ENCODE results near the gene SEC14L5.
A peak's percentile ranks its signal among the peaks of the same experiment; 100 is the strongest.
"Not testable (repeated sequence)": the region's sequence is repeated elsewhere in the genome, so short reads cannot be mapped to it uniquely, and the experiment has no call there.

The SEC14L5 gene

DNA sequence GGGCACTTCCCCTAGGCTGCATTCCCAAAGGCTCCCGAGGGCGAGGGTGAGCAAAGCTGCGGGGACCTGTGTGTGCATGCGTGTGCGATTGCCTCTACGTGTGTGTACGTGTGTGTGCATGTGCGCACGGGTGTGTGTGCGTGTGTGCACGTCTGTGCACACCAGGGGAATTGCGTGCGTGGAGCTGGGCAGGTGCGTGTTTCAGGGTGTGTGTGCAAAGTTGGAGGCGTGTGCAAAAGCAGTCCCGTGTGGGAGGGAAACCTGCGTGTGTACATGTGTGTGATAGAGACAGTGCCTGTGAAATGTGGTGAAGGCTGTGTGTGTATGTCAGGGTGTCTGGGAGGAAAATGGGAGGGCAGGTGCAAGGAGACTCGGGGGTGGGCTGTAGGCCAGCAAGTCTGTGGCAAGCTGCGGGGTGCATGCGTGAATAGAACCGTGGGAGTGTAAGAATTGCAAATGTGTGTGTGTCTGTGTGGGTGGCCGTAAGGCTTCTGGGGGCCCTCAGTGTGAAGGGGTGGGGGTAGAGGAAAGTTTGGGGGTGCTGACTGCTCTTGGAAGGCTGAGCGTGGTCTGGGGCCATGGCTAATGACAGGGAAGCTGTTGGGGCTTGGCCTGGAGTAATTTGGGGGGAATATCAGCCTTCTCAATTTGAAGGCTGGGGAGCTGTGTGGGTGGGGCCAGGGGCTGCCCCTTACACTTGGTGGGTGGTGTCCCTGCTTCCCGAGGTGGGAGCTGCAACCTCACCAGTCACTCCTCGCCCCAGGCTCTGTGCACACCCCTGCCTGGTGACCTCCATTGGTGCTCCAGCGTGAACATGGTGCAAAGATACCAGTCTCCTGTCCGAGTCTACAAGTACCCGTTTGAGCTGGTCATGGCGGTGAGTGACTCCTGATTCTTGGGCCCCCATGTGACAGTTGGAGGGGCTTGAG is 644 bp downstream of the SEC14L5 start:
- DNase-seq: no peak

DNA sequence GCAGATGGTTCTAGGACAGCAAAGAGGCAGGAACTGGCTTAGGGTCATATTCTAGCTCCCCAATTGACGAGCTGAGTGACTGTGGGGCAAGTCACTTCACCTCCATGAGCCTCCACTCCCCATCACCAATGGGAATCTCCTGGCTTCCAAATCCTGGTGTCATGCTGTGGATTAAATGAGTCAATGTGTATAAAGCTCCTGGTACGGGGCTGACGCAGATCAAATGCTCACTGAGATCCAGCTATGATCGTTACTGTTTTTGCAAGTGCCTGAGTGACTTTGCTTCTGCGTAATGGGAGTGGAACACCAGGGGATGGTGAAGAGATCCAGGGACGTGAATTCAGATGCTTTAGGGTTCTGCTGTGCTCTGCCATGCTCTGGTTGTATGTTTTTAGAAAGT is 2.4 kb downstream of the SEC14L5 start:
- DNase-seq: no peak

DNA sequence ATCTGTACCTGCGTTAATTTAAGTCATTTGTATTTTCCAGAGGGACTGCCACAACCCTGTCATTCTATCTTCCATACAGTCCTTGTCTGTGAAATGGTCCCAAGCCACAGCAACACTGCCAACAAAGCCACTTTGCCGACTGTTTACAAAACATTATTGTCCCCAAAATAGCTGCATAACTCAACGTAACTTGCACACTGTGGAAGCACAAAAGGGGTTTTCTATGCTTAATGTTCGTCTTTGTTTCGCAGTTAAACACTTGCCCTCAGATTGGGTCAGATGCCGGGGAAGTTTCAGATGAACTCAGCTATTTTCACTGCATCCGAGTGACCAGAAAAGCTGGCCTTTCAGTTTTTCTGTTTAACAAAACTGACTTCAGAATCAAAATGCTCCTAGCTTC is 4.6 kb downstream of the SEC14L5 start:
- DNase-seq: no peak

DNA sequence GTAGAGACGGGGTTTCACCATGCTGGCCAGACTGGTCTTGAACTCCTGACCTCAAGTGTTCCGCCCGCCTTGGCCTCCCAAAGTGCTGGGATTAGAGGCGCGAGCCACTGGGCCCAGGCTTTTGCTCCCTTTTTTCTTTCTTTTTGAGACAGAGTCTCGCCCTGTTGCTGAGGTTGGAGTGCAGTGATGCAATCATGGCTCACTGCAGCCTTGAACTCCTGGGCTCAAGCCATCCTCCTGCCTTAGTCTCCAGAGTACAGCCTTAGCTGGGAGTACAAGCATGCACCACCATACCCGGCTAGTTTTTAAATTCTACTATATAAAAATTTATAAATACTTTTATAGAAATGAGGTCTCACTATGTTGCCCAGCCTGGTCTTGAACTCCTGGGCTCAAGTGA is 5.4 kb downstream of the SEC14L5 start:
- not testable (repeated sequence) for DNase-seq

DNA sequence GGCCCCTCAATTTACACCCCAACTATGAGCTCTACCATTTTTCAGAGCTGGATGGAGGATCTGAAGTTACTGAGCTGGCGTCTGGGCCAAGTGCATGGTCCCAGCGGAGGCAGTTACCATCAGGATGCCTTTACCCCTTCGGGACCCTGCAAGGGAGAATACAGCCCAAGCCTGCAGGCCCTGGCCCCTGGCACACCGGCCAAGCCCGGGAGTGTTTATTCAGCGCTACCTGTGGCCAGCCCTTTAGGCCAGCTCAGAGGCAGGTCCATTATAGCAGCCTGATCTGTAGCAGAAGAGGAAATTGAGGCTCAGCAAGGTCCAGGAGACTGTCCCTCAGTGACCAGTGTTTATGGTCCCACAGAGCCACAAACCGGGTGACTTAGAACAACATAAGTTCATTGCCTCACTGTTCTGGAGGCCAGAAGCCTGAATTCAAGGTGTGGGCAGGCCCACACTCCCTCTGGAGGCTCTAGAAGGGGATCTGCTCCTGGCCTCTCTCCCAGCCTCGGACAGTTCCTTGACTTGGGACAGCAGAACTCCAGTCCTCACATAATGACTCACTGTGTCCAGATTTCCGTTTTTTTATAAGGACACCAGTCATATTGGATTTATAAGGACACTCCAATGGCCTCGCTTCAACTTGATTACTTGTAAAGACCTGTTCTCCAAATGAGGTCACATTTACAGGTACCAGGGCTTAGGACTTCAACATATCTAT is 8.8 kb downstream of the SEC14L5 start:
- no peak for DNase-seq

DNA sequence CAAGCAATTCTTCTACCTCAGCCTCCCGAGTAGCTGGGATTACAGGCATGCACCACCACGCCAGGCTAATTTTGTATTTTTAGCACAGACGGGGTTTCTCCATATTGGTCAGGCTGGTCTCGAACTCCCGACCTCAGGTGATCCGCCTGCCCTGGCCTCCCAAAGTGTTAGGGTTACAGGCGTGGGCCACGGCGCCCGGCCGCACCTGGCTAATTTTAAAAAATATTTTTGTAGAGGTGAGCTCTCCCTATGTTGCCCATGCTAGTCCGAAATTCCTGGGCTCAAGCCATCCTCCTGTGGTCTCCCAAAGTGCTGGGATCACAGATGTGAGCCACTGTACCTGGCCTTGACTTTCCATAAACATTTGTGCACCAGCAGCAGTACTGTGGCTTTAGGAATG is 10.1 kb downstream of the SEC14L5 start:
- DNase-seq: not testable (repeated sequence)

DNA sequence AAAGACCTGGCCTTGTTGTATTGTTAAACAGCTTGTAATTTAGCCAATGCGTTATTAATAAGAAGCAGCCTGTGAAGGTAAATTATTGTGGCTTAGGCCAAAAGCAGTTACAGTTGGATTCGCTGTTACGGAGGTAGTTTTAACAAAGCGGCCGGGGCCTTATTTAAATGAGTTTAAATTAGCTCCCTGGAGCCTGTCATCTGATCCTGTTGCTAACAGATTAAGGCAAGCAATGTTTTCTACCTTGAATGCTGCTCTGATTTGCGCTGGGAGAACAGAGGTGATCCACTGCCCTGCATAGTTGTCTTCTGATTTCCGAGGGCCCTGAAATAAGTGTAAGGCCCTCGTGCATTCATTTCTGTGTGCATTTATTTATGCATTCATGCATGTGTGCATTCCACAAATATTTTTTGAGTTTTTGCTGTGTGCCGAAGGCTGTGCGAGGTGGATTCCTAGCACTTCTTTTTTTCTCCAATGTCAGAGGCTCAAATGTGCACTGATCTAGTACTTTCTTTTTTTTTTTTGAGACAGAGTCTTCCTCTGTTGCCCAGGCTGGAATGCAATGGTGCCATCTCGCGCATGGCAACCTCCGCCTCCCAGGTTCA is 10.9 kb downstream of the SEC14L5 start:
- no peak for DNase-seq

DNA sequence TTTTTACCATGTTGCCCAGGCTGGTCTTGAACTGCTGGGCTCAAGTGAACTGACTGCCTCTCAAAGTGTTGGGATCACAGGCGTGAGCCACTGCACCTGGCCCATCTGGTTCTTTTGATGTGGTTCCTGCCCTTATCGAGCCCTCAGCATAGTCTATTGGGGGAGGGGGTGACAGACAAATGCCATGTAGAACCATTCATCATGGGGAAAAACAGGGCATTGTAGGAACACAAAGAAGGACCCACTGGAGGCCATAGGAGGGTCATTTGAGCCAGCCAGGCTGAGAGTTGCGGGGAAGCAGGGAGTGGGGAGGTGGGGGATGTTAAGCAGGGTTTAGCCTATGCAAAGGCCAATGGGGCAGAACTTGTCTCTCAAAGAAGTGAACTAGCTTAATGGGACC is 11.9 kb downstream of the SEC14L5 start:
- DNase-seq: no peak

DNA sequence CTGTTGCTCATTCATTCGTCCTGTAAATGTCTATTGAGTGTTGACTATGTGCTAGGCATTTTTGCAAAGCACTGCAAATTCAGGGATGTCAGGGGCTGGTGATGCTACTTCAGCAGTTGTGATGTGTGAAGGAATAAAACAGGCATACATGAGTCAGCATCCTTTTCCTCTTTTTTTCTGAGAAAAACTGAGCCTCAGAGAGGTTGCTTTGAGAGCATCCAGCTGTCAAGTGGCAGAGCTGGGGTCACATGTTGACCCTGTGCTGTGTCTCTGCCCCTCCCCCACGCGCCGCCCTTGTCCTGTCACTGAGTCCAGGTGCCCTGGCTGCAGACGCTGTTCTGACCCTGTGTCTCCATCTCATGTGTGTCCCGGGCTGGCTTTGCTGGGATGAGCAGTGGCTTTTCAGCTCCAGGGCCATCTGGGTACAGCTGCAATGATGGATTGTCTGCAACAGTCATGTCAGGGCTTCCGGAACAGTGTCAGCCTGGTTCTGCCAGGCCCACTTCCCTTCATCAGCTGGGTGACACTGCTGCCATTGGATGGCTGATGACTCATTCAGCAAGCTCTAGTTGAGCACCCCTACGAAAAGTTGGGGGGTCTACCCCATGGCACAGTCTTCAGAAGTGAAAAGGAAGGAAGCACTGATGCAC is 14.9 kb downstream of the SEC14L5 start:
- DNase-seq: no peak

DNA sequence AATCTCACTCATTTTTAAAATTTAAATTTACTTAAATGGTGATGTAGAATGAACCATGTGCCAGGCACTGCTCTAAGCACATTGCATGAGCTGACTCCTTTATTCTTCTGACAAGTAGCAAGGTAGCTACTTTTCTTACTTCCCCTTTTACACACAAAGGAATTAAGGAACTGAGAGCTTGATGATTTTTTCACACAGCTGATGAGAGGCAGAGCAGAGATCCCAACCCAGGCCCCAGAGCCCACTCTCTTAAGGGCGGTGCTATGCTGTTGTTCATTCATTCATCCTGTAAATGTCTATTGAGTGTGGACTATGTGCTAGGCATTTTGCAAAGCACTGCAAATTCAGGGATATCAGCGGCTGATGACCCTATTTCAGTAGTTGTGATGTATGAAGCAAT is 17.9 kb downstream of the SEC14L5 start:
- no peak for DNase-seq

DNA sequence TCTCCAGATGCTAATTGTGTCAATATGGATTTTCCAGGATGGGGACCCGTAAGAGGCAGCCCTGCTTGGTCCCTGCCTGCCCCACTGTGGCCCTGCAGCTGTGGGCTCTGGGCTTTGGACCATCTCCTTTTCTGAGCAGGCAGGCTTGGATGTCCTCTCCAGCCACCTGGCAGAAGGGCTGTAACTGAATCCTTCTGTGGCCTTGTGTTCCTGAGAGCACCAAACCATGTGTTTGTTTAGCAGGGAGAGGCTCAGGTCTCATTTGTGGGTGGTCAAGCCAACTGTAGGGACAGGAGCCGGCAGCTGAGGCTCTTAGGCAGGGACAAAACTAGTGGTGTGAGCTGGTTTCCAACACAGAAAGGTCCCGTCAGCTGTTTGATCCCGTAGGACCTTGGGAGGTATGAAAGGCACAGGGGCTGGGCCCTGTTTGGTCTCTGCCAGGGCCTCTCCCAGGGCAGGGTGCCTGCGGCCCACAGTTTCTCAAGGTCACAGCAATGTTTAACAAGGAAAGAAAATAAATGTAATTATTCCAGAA is 18.5 kb downstream of the SEC14L5 start:
- peak; percentile 31 for DNase-seq

DNA sequence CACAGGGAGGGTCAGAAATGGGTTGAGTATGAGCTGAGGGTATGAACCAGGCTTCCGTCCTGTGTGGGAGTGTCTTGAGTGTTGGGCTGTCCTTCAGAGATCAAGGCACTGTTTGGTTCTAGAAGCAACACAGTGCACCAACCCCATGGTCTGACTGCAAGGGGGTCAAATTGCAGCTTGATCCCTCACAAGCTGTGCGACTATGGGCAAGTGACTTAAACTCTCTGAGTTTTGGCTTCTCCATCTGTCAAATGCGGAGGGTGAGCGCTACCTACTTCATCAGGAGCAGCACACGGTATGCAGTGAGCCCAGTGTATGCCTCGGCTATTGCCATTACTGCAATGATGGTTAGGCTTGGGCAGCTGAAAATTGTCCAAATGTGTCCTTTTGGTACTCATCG is 21.0 kb downstream of the SEC14L5 start:
- DNase-seq: no peak

DNA sequence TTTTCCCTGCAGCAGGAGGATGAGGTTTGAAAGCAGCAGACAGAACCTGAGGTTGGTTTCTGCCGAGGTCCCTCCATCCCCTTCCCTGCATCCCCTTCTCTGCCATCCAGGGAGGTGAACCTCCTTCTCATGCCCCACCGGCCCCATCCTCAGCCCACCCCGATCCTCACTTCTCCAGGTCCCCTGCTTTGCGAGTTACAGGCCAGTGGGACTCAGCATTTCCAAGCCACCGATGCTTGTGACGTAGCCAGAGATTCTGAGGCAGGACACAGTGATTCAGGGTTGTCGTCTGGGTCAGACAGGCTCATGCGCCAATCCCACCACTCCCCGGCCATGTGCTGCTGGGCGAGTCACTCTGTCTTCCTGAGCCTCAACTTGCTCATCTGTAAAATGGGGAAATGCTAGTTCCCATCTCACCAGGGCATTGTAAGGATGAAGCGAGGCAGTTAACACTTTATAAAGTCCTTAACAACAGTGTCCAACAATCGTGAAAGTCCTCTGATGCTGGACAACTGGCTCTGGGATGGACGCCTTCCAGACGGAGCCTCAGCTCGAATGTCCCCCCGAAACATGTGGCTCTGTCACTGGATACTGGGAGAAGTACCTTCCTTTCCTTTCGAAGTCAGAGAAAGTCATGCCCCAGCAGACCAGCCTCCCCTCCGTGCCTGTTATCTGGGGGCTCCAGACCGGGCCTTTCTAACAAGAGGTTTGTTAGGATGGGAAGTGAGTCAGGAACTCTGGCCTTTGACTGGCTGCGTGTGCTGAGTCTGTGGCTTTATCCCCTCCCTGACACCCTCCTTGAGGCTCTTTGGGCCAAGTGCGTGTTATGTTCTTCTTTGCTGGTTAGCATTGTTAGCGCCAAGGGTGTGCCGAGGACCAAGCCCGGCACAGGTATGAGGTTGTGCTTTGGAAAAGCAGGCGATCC is 21.9 kb downstream of the SEC14L5 start:
- no peak for DNase-seq

DNA sequence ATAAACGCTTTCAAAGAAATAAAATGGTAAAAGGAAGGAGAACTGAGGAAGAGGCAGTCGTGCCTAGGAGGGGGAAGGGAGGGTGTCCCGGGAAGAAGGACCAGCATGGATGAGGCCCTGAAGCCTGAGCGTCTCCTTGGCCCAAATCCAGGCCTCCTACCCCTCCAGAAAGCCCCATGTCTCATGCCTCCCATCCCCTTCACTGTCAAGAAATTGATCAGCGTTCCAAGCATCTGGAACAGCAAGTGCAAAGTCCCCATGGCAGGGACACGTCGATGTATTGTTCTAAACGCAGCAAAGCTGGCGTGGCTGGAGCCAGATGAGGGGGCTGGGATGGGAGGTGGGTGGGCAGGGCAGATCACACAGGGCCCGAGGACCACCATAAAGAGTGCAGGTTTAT is 22.6 kb downstream of the SEC14L5 start:
- no peak for DNase-seq

DNA sequence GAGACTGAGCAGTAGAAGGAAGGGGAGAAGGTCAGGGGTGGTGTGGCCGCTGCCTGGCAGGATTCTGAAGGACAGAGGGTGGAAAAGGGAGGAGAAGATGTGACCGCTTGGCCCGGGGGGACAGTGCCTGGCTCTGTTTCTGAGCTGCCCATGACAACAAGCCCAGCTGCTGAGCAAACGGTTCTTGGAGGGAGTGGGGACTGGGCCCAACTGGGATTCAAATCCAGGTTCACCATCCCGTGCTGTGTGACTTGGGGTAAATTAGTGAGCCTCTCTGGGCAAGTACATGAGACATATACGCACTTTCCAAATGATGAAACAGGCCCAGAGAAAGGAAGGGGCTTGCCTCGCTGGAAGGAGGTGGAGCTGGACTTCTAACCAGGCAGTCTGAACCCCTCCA is 23.3 kb downstream of the SEC14L5 start:
- no peak for DNase-seq

DNA sequence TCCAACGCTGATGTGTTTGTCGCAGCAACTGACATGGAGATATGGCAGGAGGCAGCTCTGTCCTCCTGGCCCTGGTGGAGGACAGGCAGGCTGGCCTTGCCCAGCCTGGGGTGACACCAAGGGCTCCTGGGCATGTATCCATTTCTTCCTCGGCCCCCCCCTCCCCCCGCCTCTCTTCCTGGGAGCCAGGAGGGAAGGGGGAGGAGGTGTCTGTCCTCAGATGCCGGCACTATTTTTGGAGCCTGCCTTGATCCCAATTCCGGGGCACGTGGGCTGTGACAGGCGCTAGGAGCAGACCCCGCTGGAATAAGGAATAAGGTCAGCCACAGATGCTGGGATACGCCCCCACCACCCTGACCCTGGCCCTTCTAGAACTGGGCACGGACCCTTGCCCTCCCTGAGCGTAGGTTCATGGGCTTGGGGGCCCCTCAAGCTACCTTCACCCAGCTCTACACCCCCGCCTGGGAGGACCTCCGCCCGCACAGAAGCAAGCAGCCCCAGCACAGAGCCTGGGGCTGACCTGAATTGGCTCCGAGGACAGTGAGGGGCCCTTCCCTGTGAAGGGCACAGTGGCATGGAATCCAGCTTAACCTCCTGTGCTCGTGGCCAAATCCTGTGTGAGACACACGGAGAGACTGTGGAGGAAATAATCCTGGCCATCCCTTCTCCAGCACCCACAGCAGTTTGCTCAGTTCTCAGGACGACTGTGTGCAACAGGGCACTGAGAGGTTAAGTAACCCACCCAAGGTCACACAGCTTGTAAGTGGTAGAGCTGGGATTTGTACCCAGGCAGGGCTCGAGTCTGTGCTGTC is 24.1 kb downstream of the SEC14L5 start:
- DNase-seq: no peak

DNA sequence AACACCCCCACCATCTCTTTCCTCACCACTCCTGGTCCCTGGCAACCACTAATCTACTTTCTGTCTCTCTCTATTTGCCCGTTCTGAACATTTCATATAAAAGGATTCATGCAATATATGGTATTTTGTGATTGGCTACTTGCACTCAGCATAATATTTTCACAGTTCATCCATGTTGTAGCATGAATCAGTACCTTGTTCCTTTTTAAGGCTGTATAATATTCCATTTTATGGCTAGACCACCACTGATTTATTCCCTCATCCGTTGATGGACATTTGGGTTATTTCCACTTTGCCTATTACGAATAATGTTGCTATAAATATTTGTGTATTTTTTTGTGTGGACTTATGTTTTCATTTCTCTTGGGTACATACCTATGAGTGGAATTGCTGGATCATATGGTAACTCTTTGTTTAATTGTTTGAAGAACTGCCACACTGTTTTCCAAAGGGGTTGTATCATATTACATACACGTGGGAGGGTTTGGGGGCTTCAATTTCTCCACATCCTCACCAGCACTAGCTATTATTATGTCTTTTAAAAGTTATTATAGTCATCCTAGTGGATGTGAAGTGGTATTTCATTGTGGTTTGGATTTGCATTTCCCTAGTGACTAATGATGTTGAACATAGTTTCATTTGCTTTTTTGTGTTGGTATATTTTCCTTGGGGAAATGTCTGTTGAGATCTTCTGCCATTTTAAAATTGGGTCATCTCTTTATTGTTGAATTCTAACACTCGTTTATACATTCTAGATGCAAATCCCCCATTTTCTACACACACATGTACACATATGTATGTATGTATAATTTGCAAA is 26.3 kb downstream of the SEC14L5 start:
- no peak for DNase-seq

DNA sequence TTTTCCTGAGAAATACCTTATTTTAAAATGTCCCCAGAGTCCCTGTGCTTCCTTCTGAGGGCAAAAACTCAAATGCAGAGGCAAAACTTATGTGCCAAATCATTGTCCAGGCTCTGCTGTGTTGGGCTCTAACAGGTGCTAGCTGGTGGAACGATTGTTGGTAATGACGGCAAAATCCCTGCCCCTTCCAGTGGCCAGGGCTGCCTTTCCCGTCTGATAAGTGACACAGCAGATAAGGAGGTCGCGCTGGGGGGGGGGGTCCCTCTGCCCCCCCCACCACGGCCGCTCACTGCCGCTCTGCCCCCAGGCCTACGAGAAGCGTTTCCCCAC is 29.1 kb downstream of the SEC14L5 start:
- no peak for DNase-seq

DNA sequence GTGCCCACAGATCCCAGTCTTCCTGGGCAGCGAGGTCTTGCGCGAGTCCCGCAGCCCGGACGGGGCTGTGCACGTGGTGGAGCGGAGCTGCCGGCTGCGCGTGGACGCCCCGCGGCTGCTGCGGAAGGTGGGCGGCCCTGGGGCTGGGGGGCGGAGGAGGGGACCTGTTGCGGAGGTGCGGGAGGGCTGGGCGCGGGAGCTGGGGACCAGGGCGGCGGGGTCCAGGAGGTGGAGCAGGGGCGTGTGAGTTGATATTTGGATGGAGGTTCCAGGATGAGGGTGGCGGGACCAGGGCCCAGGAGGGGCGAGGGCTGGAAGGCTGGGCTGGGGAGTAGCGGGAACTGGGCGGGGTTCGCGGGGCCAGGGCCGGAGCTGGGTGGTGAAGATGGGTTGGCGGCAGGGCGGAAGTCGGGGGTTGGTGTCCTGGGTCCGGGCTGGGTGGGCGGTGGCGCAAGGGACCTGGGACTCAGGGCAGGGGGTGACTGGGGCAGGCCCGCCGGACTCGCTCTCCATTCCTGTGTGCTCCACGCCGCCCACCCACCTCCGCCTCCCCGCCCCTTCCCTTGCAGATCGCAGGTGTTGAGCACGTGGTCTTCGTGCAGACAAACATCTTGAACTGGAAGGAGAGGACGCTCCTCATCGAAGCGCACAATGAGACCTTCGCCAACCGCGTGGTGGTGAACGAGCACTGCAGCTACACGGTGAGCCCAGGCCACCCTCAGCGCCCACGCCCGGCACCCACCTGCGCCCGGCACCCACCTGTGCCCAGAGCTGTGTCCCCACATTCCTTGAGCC is 29.6 kb downstream of the SEC14L5 start:
- DNase-seq: no peak
